GM12878 (cell line): ENCODE results near the gene GRIA2. TPM values are rescaled to one million over a fixed set of nuclear protein-coding genes. Genes with fewer than 3 reads are reported as not detected.

Source experiments
- ATAC-seq: fragments of 200-7000 bp; cut with Tn5 transposase; 3 replicates; pipeline ENCODE4 v1.9.1; 2020; ENCODE audit warnings: mild to moderate bottlenecking, moderate library complexity
- BruUV-seq: library from RNA; stranded (reverse); fragments of 400-500 nt; replicated peaks from 2 replicates; lab custom pipeline; 2021; lab: Mats Ljungman, UMichigan
- CTCF ChIA-PET: fragments of 300-600 bp; sonication (Branson Sonifier 250); formaldehyde crosslinking; extraction: SDS; loops from one replicate; lab custom pipeline; 2021; ENCODE audit warnings: inconsistent platforms; lab: Yijun Ruan, JAX
- POLR2A ChIA-PET: fragments of 350-600 bp; formaldehyde crosslinking; extraction: SDS; loops from one replicate; lab custom pipeline; 2021; ENCODE audit warnings: inconsistent platforms; lab: Charles Lee
- RAD21 ChIA-PET: fragments of 300-600 bp; sonication (Branson Sonifier 250); formaldehyde crosslinking; loops from one replicate; lab custom pipeline; 2023; ENCODE audit warnings: antibody characterized with exemption; ENCODE audit not compliant: unreplicated experiment; lab: Charles Lee
- SMC1A ChIA-PET: fragments of 300-600 bp; sonication (Branson Sonifier 250); formaldehyde crosslinking; loops from one replicate; lab custom pipeline; 2023; ENCODE audit not compliant: unreplicated experiment, uncharacterized antibody; lab: Charles Lee
- DNase-seq: peaks from one replicate; pipeline ENCODE4 v3.0.0-alpha.2; 2011; ENCODE audit warnings: low read depth, low spot score
- FAIRE-seq: peaks from 3 replicates; lab custom pipeline; 2011; peaks lifted over from hg19 to GRCh38; lab: Jason Lieb, UNC
- H2AFZ ChIP-seq: 2 replicates; pipeline ENCODE4 v1.6.0; 2011; ENCODE audit warnings: low read depth, low read length, control low read depth; ENCODE audit not compliant: control insufficient read depth
- H3K27ac ChIP-seq: 2 replicates; pipeline ENCODE4 v1.5.1; 2011; ENCODE audit warnings: control low read depth; ENCODE audit not compliant: control insufficient read depth, insufficient read depth
- H3K27me3 ChIP-seq, 2 experiments: replicated peaks in 1 of 2; 2 replicates each; pipeline versions ENCODE4 v1.6.0 to v1.6.1; 2011; ENCODE audit warnings: low read length in 1 of 2; ENCODE audit not compliant: control insufficient read depth in 2 of 2, insufficient read depth in 2 of 2
- H3K36me3 ChIP-seq, 2 experiments: 2 replicates each; pipeline ENCODE4 v1.5.1; 2011; ENCODE audit warnings: low read length in 1 of 2; ENCODE audit not compliant: control insufficient read depth in 2 of 2, insufficient read depth in 2 of 2
- H3K4me1 ChIP-seq: 2 replicates; pipeline ENCODE4 v1.6.1; 2011; ENCODE audit warnings: mild to moderate bottlenecking, low read length, moderate library complexity, mixed read lengths; ENCODE audit not compliant: control insufficient read depth, insufficient read depth
- H3K4me2 ChIP-seq: 2 replicates; pipeline ENCODE4 v1.6.0; 2011; ENCODE audit warnings: control low read depth; ENCODE audit not compliant: control insufficient read depth, insufficient read depth
- H3K4me3 ChIP-seq: fragments of 200-600 bp; sonication (generic); 2 replicates; pipeline ENCODE4 v1.5.1; 2016
- H3K79me2 ChIP-seq: 2 replicates; pipeline ENCODE4 v1.6.0; 2011; ENCODE audit warnings: low read length; ENCODE audit not compliant: control insufficient read depth, insufficient read depth
- H3K9ac ChIP-seq: 2 replicates; pipeline ENCODE4 v1.8.0; 2011; ENCODE audit warnings: low read length, control low read depth, mixed read lengths; ENCODE audit not compliant: control insufficient read depth, insufficient read depth
- H3K9me3 ChIP-seq: replicated peaks from 3 replicates; pipeline ENCODE4 v1.5.1; 2011; ENCODE audit warnings: mild to moderate bottlenecking, low read length; ENCODE audit not compliant: control insufficient read depth, insufficient read depth
- H4K20me1 ChIP-seq: 2 replicates; pipeline ENCODE4 v1.6.0; 2011; ENCODE audit not compliant: control insufficient read depth, insufficient read depth
- ATF7 ChIP-seq: fragments of 450-650 bp; IDR thresholded peaks from 2 replicates; pipeline ENCODE4 v1.6.1; 2016; ENCODE audit warnings: low read depth, mild to moderate bottlenecking
- BHLHE40 ChIP-seq, 2 experiments: fragments of 450-650 bp in 1 of 2; IDR thresholded peaks; 2 replicates each; pipeline ENCODE4 v1.6.1; 2011 to 2017; ENCODE audit warnings: low read depth in 2 of 2, borderline replicate concordance in 1 of 2, improper control_type of control experiment in 1 of 2, low read length in 1 of 2, mild to moderate bottlenecking in 1 of 2
- CBX5 ChIP-seq: sonication (generic); IDR thresholded peaks from 2 replicates; pipeline ENCODE4 v1.6.1; 2016; ENCODE audit warnings: low read depth, moderate library complexity, mild to moderate bottlenecking, inconsistent platforms
- CHD1 ChIP-seq: IDR thresholded peaks from 2 replicates; pipeline ENCODE4 v1.6.1; 2012; ENCODE audit warnings: low read depth, low read length, improper control_type of control experiment
- CHD2 ChIP-seq: IDR thresholded peaks from 2 replicates; pipeline ENCODE4 v1.6.1; 2011; ENCODE audit warnings: low read depth, low read length, improper control_type of control experiment, borderline replicate concordance
- E2F4 ChIP-seq: IDR thresholded peaks from 2 replicates; pipeline ENCODE4 v1.6.1; 2012; ENCODE audit warnings: low read depth, low read length, improper control_type of control experiment
- IRF5 ChIP-seq: fragments of 450-650 bp; IDR thresholded peaks from 2 replicates; pipeline ENCODE4 v1.6.1; 2017; ENCODE audit warnings: borderline replicate concordance
- MEF2B ChIP-seq: fragments of 450-650 bp; IDR thresholded peaks from 2 replicates; pipeline ENCODE4 v1.6.1; 2018; ENCODE audit warnings: mild to moderate bottlenecking, moderate library complexity; ENCODE audit not compliant: partially characterized antibody, poor library complexity, severe bottlenecking
- MXI1 ChIP-seq: fragments of 150-350 bp; IDR thresholded peaks from 2 replicates; pipeline ENCODE4 v1.6.1; 2011; ENCODE audit warnings: low read depth, mild to moderate bottlenecking, inconsistent platforms, low read length, improper control_type of control experiment
- NR2C1 ChIP-seq: fragments of 450-650 bp; IDR thresholded peaks from 2 replicates; pipeline ENCODE4 v1.6.1; 2017; ENCODE audit warnings: antibody characterized with exemption, mild to moderate bottlenecking, moderate library complexity
- PBX3 ChIP-seq: IDR thresholded peaks from 2 replicates; pipeline ENCODE4 v1.6.1; 2011; ENCODE audit warnings: mild to moderate bottlenecking, low read depth, low read length, moderate library complexity; ENCODE audit not compliant: insufficient replicate concordance
- POLR2A ChIP-seq: IDR thresholded peaks from 2 replicates; pipeline ENCODE4 v1.6.1; 2011; ENCODE audit warnings: low read depth, mild to moderate bottlenecking, low read length
- RAD51 ChIP-seq: fragments of 450-650 bp; IDR thresholded peaks from 2 replicates; pipeline ENCODE4 v1.6.1; 2016; ENCODE audit warnings: moderate library complexity, mild to moderate bottlenecking, inconsistent platforms
- RCOR1 ChIP-seq: conservative IDR thresholded peaks from 2 replicates; pipeline ENCODE4 v1.6.1; 2012; ENCODE audit warnings: low read depth, low read length, improper control_type of control experiment
- SREBF2 ChIP-seq: IDR thresholded peaks from 2 replicates; pipeline ENCODE4 v1.6.1; 2012; ENCODE audit warnings: mild to moderate bottlenecking, low read length
- SUZ12 ChIP-seq: fragments of 200-600 bp; sonication (generic); IDR thresholded peaks from one replicate; pipeline ENCODE4 v1.6.1; 2018; ENCODE audit warnings: antibody characterized with exemption, mild to moderate bottlenecking; ENCODE audit not compliant: unreplicated experiment
- TCF3 ChIP-seq: IDR thresholded peaks from 2 replicates; pipeline ENCODE4 v1.6.1; 2012; ENCODE audit warnings: low read depth, mild to moderate bottlenecking, low read length, borderline replicate concordance; ENCODE audit not compliant: insufficient read depth
- USF2 ChIP-seq: IDR thresholded peaks from 2 replicates; pipeline ENCODE4 v1.6.1; 2011; ENCODE audit warnings: low read depth, low read length, improper control_type of control experiment, borderline replicate concordance
- ZBED1 ChIP-seq: IDR thresholded peaks from 2 replicates; pipeline ENCODE4 v1.6.1; 2016; ENCODE audit warnings: borderline replicate concordance
- ZNF207 ChIP-seq: fragments of 450-650 bp; IDR thresholded peaks from 2 replicates; pipeline ENCODE4 v1.6.1; 2014; ENCODE audit warnings: antibody characterized with exemption, mild to moderate bottlenecking, borderline replicate concordance
- WGBS: methylation state at CpG from one replicate; pipeline ENCODE4 v1.1.6; 2016; ENCODE audit warnings: low lambda C conversion rate; ENCODE audit not compliant: insufficient replicate concordance, insufficient coverage; ENCODE audit errors: missing lambda C conversion rate; 5-methylcytosine and 5-hydroxymethylcytosine counted together
- in situ Hi-C: fragments of 300-500 bp; cut with MboI; formaldehyde crosslinking; loops from 9 replicates; pipeline ENCODE4 v1.14.3; 2018; ENCODE audit warnings: mixed read lengths
- intact Hi-C: fragments of 100-400 bp; cut with micrococcal nuclease; formaldehyde crosslinking; loops from one replicate; pipeline ENCODE4 v1.14.2; 2022; ENCODE audit not compliant: unreplicated experiment
- polyA plus RNA-seq, 11 experiments: library from polyadenylated mRNA; depleted of rRNA in 4 of 11; unstranded in 6 of 11; stranded (reverse) in 5 of 11; fragments of >200 nt; fragmentation: Nextera tagmentation in 4 of 11; fragmentation: Illumina TruSeq in 1 of 11; extraction: Ambion mirVana in 4 of 11; extraction: Trizol in 1 of 11; gene quantifications; 1 replicate in 1 of 11; 2 replicates in 10 of 11; pipeline versions ENCODE4 v1.2.1 to v1.2.3, GENCODE V29; 2011 to 2016; ENCODE audit warnings: inconsistent platforms in 2 of 11, missing spikeins in 2 of 11, low read depth in 1 of 11
- total RNA-seq, 4 experiments: library from RNA; depleted of rRNA in 3 of 4; stranded (reverse); fragments of >200 nt in 3 of 4; fragmentation: Illumina TruSeq in 1 of 4; extraction: Trizol in 1 of 4; gene quantifications; 2 replicates each; pipeline versions ENCODE4 v1.2.1 to v1.2.3, GENCODE V29; 2013 to 2021

GRIA2 gene
- total and polyA plus RNA-seq, 10 of the 15 experiments (the other 5 are each of a cell fraction or from before 2014, with no cell fraction given), result under 0.01 TPM; not detected in 9

- TF ChIP-seq E2F4, result no peak
- no peak for TF ChIP-seq CBX5
- no peak for TF ChIP-seq CHD1
- no peak for TF ChIP-seq ATF7
- no peak for TF ChIP-seq TCF3
- TF ChIP-seq RCOR1, result no peak
- no peak for TF ChIP-seq MXI1
- TF ChIP-seq RAD51, result no peak
- TF ChIP-seq ZBED1, result no peak
- no peak for TF ChIP-seq PBX3
- no peak for TF ChIP-seq IRF5
- no peak for TF ChIP-seq MEF2B
- TF ChIP-seq POLR2A, result no peak
- TF ChIP-seq NR2C1, result no peak
- TF ChIP-seq ZNF207, result no peak
- no peak for TF ChIP-seq SREBF2
- no peak for TF ChIP-seq USF2
- TF ChIP-seq SUZ12, result no peak
- no peak for TF ChIP-seq CHD2
- no peak for TF ChIP-seq BHLHE40 (IDR thresholded peaks at IDR 0.05; ENCODE audit: borderline replicate concordance in 1 of 2, low read depth in 2 of 2, low read length in 1 of 2)
- DNase-seq, result no peak
- no TSS peak for BruUV-seq
- FAIRE-seq, result no peak
- H3K27me3 ChIP-seq, result no peaks in the 10 kb centered on the region
- no peak overlapping the region for H3K9ac ChIP-seq
- intact Hi-C loops (no loop called here), in situ Hi-C loops (no loop called here)
- H2AFZ ChIP-seq, result no peak overlapping the region
- H3K4me3 ChIP-seq, result no peak overlapping the region
- no peak overlapping the region for H3K27ac ChIP-seq
- no peaks in the 10 kb centered on the region for H4K20me1 ChIP-seq
- ChIA-PET CTCF (no interaction called here), SMC1A (no interaction called here), POLR2A (no interaction called here), RAD21 (no interaction called here)
- WGBS, result 61% methylated on average over 2 of the region's 2 CpGs
- no peaks in the 10 kb centered on the region for H3K36me3 ChIP-seq
- H3K79me2 ChIP-seq, result no peaks in the 10 kb centered on the region
- no peaks in the 10 kb centered on the region for H3K4me1 ChIP-seq
- no peaks in the 10 kb centered on the region for H3K9me3 ChIP-seq
- ATAC-seq, result no peak
- no peak overlapping the region for H3K4me2 ChIP-seq
Measured at GRCh38 chr4:157327666-157328065, 107.1 kb downstream of the GRIA2 start.
